GM20000 (cell line): ENCODE measurements around the gene FBXW5.

Source experiments
- DNase-seq: peaks from one replicate; pipeline ENCODE4 v3.0.0; 2012; ENCODE audit warnings: low spot score
- CTCF ChIP-seq: IDR thresholded peaks from 2 replicates; pipeline ENCODE4 v1.5.1; 2012; ENCODE audit warnings: mild to moderate bottlenecking, control low read depth; ENCODE audit errors: extremely low read depth, missing control alignments

The FBXW5 gene

DNA sequence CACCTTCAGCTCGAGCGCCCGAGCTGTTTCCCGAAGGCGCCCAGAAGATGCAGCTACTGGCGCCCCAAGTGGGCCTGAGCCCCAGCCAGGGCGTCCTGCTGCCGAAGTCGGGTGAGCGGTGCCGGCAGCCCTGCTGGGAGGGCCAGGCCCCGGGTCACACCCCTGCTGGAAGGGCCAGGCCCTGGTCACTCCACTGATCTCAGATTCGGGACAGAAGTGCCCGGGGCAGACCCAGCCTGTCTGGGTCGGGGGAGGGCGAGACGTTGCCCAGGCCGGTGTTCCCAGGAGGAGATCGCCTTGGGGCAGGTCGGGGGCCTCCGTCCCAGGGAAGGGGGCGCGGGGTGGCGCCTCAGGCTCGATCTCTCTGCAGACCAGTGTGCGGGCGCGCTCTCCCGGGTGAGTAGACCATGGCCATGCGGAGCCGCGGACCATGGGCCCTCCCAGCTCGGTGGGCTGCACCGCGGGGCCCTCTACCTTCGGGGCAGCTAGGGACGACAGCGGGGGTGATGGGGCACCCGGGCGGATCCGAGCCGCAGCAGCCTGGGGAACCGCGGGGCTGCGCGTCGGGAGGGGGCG lies 40.6 kb upstream of the FBXW5 start:
- DNase-seq = no peak
- no peak for TF ChIP-seq CTCF

GRCh38 chr9:136984464-136985026 lies 40.0 kb upstream of the FBXW5 start:
- no peak for TF ChIP-seq CTCF
- DNase-seq = no peak

DNA sequence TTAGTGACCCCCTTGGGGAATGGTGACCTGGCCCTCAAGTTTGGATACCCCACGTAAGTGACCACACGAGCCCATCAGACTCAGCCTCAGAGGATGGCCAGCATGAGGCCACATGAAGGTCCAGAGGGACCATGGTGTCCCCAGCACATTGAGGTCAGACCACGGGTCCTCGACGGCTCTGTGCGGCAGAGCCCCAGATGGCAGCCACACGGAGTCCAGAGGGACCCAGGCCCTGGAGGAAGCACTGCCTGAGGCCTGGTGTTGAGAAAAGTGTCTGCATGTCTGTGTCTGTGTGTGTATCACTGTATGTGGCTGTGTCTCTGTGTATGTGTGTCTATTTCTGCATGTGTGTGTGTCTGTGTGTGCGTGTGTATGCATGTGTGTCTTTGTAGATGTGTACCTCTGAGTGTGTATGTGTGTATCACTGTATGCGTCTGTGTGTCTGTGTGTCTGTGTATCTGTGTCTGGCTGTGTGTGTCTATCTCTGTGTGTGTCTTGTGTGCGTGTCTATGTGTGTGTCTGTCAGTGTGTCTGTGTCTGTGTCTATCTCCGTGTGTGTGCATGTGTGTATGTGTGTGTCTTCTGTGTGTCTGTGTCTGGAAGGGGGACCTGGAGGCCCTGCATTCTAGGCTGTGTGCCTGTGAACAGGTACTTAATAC lies 39.2 kb upstream of the FBXW5 start:
- no peak for TF ChIP-seq CTCF
- DNase-seq = no peak

GRCh38 chr9:136983167-136983566 lies 38.6 kb upstream of the FBXW5 start:
- no peak for DNase-seq
- TF ChIP-seq CTCF = no peak

- no peak for DNase-seq
- TF ChIP-seq CTCF = no peak
These were observed 37.9 kb upstream of the FBXW5 start, which contains the start of gene LCNL1 for GRCh38 chr9:136982232-136983051. TSS of gene LCNL1 (plus strand) at chr9:136982993. CDS start at chr9:136983587, 594 bp downstream.

GRCh38 chr9:136981588-136982231 lies 37.2 kb upstream of the FBXW5 start:
- DNase-seq = no peak
- no peak for TF ChIP-seq CTCF
